Measurements from ENCODE around the gene IL4I1.
A peak's percentile ranks its signal among the peaks of the same experiment; 100 is the strongest.

The IL4I1 gene

GRCh38 chr19:49894011-49894664, 2.5 kb downstream of the IL4I1 start:
- DNase-seq: no peak

- no peak for DNase-seq
These were observed 4.0 kb downstream of the IL4I1 start for GRCh38 chr19:49892716-49893115.

DNA sequence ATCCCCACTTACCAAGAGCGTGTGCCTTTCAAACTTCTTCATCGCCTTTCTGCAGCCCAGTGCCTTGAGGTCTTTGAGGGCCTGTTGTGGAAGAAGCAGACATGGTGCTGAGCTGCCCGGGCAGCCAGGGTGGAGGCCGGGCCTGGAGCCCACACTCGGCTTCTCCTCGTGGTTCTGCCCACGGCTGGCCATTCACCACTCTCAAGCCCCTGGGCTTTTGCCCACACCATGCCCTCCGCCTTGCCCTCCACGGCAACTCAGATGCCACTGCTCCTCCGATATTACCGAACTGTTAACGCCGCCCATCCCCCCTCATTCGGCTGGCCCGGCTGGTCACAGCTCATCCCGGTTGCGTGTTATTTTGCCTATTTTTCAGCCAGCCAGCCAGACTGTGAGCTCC, 5.3 kb downstream of the IL4I1 start:
- no peak for DNase-seq

DNA sequence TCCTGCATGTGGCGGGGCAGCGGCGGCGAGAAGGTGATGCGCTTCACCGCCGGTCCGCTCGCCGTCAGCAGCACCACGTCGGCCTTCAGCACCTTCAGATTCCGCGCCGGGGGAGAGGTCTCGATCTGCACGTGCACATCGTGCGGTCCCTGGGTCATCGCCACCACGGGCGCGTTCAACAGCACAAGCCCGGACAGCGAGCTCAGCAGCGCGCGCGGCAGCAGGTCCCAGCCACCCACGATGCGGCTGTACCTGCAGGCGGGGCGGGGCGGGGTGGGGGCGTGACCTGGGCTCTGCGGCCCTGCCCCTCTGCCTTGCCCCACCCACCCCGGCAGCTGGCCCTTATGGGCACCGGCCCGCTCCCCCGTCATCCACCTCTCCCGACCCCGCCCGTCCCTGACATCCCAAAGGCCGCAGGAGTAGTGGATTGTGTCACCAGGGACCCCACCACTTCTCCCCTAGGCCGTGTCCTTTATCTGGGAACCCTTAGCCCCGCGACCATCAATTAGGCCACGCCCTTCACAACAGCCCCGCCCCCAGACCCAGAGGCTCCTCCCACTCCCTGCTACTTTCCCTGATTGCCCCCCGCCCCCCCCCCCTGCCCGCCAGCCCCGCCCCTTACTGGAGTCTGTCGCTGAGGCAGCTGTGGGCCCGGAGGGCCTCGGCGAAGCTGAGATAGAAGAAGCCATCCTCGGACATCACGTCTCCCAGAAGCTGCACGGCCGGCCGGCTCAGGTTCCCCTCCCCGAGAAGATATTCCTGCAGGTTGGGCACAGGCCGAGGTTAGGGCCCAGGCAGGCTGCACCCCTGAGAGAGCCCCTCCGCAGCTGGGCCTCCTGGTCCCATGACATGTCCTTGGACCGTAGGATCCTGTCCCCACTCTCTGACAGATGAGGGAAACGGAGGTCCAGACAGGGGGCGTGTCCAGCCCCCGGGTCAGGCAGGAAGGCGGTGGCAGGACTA, 6.1 kb downstream of the IL4I1 start:
- DNase-seq: no peak

DNA sequence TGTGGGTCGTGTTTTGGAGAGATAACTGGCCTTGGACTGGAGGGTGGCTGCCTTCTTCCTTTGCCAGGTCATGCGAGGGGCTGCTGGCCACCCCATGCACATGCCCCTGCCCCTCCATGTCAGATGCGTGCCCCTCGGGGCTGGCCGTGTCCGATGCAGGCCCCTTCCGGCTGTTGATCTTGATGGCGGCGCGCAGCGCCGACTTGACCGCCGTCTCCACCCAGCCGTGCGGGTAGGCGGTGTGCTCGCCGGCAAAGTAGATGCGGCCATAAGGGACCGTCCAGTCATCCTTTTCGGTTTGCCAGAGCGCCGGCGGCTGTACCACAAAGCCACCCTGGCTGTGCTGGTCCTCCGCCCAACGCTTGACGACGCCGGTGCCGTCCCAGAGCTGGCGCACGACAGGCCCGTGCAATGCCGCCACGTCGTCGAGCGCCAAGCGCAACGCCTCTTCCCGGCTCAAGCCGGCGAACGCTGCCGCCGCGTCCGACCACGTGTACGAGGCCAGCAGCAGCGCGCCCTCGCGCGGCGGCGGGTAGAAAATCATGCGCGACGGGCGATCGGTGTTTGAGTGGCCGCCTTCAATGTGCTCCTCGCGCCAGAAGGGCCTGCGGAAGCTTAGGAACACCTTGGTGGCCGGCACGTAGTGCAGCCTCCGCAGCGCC, 6.9 kb downstream of the IL4I1 start:
- no peak for DNase-seq

GRCh38 chr19:49889038-49889686, 7.5 kb downstream of the IL4I1 start:
- no peak for DNase-seq

DNA sequence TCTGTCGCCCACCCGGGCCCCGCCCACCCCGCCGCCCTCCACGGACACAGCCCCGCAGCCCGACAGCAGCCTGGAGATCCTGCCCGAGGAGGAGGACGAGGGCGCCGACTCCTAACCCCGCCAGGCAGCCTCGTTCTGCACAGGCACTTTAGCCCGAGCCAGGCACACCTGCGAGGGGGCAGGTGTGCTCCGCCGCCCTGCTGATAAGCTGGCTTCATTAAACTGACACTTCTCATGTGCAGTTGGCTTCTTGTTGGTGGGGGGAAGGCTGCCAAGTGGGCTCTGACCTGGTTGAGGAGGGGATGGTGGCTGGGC, 8.2 kb downstream of the IL4I1 start:
- peak; percentile 82 for DNase-seq

DNA sequence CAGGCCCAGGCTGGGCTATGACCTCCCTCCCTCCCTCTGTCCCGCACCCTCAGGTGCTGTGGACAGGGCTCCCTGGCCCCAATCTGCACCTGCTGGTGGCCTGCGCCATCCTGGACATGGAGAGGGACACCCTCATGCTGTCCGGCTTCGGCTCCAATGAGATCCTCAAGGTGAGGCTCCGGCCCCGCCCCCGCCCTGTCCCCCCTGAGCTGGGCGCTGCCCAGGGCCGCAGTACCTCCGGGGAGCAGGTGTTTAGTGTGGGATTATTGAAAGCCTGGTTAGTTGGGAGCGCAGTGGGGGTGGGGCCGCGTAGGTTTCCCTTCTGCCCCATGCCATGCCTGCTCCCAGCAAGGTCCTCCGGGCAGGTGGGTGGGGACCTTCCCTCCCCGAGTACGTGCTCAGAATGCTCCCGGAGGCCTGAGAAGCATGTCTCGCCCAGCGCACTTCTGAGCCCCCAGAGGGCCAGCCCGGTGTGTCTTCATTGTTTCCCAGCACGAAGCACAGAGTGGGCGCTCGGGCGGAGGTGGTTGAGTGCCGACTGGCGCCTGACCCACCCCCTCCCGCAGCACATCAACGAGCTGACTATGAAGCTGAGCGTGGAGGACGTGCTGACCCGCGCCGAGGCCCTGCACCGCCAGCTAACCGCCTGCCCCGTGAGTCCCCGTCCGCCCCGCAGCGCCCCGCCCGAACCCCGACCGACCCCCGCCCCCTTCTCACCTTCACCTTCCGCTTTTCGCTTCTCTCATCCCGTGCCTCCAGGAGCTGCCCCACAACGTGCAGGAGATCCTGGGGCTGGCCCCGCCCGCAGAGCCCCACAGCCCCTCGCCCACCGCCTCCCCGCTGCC, 8.8 kb downstream of the IL4I1 start:
- DNase-seq: peak; percentile 33

DNA sequence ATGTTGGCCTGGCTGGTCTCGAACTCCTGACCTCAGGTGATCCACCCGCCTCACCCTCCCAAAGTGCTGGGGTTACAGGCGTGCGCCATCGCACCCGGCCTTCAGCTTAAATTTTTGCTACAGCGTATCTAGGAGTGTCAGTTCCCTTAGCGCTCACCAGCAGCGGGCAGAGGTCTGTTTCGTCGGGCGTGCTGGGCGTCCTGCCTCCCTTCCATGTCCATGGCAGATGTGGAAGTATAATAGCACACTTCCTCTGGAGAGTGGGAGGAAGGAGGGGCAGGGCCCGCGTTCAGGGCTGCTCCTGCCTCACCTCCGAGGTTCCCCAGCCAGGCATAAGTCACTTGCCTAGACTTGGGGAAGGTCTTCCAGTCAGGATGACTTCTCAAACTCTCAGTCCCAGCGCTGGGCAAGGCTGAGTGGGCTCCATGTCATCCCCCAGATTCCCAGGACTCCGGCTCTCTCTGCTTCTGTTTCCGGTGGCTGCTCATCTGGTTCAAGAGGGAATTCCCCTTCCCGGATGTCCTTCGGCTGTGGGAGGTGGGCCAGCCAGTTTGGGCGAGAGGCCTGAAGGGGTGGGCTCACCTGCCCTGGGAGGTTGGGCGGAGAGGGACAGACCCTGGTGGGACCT, 9.5 kb downstream of the IL4I1 start:
- DNase-seq: no peak

GRCh38 chr19:49884760-49885159, 11.9 kb downstream of the IL4I1 start:
- DNase-seq: no peak

DNA sequence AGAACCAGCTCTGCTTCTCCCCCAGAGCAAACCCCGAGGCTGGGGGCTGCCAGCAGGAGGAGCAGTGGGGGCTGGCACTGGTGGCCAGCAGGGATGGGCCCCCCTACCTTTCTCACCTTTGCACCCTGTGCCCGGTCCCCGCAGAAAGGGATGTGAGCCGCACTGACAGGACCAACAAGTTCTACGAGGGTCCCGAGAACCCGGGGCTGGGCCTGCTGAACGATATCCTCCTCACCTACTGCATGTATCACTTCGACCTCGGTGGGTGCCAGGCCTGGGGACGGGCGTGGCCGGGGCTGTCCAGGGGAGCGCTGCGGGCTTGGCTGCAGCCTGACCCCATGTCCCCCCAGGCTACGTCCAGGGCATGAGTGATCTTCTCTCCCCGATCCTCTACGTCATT, 12.6 kb downstream of the IL4I1 start:
- no peak for DNase-seq

- DNase-seq: no peak
These were observed 13.6 kb downstream of the IL4I1 start for GRCh38 chr19:49883094-49883493.

- DNase-seq: no peak
These were observed 14.0 kb downstream of the IL4I1 start for GRCh38 chr19:49882643-49883042.

DNA sequence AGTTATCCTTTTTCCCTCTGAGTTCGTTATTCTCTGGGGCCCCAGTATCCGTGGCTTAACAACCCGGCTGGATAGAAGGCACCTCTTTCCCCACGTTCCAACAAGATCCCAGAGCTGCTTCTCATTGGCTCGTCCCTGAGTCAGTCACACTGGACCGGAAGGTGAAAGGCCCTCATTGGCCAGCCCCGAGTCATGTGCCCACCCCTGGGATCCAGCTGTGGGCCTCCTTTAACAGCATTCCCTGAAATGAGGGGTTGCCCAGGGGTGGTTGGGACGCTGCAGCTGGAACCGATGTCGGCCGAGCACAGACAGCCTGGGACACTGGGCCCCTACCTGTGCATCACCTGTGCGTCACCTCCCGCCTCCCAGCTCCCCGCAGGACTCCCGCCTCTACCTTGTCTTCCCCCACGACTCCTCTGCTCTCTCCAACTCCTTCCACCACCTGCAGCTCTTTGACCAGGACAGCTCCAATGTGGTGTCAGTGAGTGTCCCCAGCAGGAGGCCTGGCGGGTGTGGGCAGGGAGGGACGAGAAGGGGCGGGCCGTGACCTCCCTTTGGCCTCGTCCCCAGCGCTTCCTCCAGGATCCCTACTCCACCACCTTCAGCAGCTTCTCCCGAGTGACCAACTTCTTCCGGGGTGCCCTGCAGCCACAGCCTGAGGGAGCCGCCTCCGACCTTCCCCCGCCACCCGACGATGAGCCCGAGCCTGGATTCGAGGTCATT, 14.9 kb downstream of the IL4I1 start:
- no peak for DNase-seq

DNA sequence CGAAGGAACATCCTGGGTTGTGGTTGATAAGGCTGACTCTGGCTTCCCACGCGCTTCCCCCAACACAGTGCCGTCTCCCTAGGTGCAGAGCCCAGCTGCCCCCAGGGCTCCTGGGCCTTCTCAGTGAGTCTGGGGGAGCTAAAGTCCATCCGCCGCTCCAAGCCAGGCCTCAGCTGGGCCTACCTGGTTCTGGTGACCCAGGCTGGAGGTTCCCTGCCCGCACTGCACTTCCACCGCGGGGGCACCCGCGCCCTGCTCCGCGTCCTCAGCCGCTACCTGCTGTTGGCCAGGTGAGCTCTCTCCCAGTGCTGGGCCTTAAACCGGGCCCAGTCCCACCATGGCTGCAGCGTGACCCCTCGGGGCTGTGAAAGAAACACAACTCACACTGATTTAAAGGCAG, 15.5 kb downstream of the IL4I1 start:
- DNase-seq: no peak

GRCh38 chr19:49880162-49880869, 16.4 kb downstream of the IL4I1 start:
- DNase-seq: no peak

DNA sequence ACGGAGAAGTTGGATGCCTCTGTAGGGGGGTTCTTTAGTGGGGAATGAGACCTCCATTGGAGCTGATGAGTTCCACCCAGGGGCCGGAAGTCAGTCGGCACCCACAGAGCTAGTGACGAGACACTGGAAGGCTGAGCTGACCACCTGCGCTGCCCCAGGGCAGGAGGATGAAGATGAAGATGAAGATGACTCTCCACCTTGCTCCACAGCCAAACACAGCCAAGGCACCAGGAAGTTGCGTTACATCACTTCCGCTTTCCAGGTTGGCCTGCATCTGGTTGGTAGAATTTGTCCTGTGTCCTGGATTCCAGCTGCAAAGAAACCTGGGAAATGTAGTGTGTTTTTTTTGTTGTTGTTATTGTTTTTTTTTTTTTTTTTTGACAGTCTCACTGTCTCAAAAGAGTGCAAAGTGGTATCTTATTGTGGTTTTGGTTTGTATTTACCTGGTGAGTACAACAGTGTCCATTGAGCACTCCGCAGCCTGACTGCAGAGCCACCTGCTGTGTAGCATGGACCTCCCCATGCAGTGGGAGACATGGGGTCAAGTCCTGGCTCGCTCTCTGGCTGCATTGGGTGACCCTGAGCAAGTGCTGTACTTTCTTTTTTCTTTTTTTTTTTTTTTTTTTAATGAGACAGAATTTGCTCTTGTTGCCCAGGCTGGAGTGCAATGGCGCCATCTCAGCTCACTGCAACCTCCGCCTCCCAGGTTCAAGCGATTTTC, 17.3 kb downstream of the IL4I1 start:
- no peak for DNase-seq

- DNase-seq: no peak
These were observed 18.0 kb downstream of the IL4I1 start for GRCh38 chr19:49878744-49879070.

- peak; percentile 95 for DNase-seq
These were observed 18.6 kb downstream of the IL4I1 start for GRCh38 chr19:49877879-49878743.

Measured in DMS79 treated with DMSO at 0.1 percent for 48 hours (cell line).